NCI-H2196 (cell line): ENCODE results near the gene AS3MT.
"Not testable (repeated sequence)": the region's sequence is repeated elsewhere in the genome, so short reads cannot be mapped to it uniquely, and the experiment has no call there.

Experiments used
- DNase-seq: peaks from one replicate; lab custom pipeline; 2025; ENCODE audit not compliant: unreplicated experiment; lab: John Stamatoyannopoulos, UW

Gene AS3MT

DNA sequence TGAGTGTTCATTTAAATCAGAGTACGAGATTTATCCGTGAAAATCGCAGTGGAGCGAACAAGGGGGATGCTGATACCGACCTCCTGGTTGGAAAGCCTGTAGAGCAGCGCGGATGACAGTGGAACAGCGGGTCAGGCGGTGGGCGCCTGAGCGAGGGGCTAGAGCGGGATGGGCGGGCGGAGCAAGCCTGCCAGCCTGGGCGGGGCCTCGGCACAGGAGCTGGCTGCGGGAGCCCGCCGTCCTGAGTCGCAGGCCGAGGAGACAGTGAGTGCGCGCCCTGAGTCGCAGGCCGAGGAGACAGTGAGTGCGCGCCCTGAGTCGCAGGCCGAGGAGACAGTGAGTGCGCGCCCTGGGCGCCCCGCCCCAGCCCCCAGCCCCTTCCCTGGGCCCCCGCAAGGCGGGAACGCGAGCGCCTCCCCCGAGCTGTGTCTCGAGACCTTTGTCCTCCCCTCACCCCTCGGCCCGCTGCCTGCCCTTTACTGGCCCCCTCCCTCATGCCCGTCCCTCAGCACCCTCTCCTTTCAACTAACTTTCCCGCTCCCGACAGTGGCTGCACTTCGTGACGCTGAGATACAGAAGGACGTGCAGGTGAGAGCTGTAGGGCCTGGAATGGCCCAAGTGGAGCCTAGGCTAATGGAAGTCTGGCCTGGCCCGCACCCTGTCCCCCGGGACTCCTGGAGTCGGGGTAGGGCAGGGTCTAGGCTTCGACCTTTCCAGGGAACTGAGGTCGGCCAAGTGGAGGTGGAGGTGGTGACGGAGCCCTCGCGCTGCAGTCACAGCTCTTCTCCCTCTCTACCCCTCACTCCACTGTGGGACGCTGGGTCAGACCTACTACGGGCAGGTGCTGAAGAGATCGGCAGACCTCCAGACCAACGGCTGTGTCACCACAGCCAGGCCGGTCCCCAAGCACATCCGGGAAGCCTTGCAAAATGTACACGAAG, at the start of gene AS3MT:
TSS of gene AS3MT (plus strand) at position 213 of the 941 bp plus-strand sequence. CDS start at position 336, 123 bp downstream.
- DNase-seq = peak; percentile 1

- not testable (repeated sequence) for DNase-seq
These were observed 49.3 kb upstream of the AS3MT start for GRCh38 chr10:102820008-102820407.

- DNase-seq = no peak
These were observed 47.0 kb upstream of the AS3MT start for GRCh38 chr10:102822222-102822621.

DNA sequence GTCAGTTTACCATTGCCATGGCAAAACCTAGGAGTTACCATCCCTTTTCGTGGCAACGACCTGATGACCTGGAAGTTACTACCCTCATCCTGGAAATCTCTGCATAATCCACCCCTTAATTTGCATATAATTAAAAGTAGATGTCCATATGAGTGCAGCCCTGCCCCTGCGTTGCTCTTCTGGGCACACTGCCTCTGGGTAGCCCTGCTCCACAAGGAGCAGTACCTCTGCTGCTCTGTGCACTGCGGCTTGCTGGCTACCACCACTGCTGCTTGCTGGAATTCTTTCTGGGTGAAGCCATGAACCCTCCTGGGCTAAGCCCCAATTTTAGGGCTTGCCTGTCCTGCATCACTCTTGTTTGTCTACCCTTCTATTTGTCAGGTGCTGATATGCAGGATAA, 44.6 kb upstream of the AS3MT start:
- no peak for DNase-seq

GRCh38 chr10:102826148-102826796, 43.0 kb upstream of the AS3MT start:
- no peak for DNase-seq

- DNase-seq = no peak
These were observed 41.7 kb upstream of the AS3MT start for GRCh38 chr10:102827597-102827975.

- no peak for DNase-seq
These were observed 37.8 kb upstream of the AS3MT start for GRCh38 chr10:102831322-102832071.

DNA sequence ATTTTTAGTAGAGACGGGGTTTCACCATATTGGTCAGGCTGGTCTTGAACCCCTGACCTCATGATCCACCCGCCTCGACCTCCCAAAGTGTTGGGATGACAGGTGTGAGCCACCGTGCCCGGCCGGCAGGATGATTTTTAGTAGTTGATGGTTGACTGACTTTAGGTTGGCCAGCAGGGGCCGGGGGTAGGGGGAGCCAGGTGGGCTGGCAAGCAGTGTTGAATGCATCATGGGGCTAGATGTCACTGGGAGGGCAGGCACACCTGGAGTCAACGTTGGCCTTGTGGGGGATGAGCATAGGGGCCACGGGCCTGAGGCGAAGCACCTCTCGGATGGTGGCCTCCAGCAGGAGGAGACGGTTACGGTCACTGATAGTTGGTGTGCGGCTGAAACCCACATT, 37.0 kb upstream of the AS3MT start:
- no peak for DNase-seq

DNA sequence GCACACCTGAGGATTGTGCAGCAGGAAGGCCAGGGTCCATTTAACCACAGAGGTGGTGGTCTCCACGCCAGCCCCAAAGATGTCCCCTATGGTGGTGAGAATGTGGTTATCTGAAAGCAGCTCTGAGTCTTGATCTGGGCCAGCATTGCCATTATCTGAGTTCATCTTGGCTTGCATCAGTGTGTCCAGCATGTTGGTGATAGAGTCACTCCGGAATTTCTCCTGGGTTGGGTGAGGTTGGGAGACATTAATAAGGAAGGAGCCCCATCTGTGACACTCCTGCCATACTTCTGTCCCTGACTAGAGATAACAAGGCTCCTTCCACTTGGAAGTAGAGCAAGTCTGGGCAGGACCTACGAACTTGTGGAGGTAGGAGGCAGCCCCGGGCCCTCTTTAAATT, 36.3 kb upstream of the AS3MT start:
- no peak for DNase-seq

DNA sequence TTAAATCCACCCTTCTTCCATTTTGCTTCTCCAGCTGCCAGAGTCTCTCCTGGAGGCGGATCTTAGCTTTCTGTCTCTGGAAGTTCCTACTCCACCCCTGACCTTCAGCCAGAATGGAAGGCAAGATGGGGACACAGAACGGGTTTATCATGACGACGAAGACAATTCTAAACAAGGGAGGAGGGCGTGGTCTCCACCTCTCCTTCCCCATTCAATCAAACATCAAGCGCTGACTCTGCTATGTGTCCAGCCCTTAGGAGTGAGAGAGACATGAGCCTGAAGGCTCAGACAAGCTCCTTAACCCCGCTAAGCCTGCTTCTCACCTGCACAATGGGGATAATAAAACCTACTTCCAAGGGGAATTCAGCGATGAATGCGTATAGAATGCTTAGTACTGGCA, 35.1 kb upstream of the AS3MT start:
- DNase-seq = no peak

- peak; percentile 55 for DNase-seq
These were observed 34.2 kb upstream of the AS3MT start for GRCh38 chr10:102835007-102835482.

DNA sequence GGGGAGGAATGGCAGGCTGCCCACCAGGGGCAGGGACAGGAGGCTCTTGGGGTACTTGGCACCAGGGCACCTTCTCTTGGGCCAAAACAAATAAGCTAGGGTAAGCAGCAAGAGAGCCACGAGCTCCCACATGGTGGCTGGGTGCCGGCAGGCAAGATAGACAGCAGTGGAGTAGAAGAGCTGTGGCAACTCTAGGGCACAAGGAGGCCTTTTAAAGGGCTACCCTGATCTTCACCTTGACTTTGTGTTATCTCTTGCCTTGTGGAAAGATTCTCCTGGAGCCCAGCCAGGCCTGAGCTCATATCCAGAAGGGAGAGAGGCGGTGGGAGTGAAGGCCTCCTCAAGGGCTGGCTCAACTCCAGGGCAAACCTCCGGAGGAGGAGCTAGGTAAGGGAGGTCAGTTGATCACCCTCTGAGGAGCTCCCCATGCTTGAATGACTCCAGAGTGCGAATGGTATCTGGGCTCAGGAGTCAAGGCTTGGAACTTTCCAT, 32.0 kb upstream of the AS3MT start, which contains the start of gene CYP17A1:
TSS of gene CYP17A1 (minus strand) at position 184 of the 492 bp plus-strand sequence. CDS start at position 132, 52 bp downstream.
- DNase-seq = peak; percentile 11

GRCh38 chr10:102838276-102838927, 30.9 kb upstream of the AS3MT start:
- DNase-seq = not testable (repeated sequence)

DNA sequence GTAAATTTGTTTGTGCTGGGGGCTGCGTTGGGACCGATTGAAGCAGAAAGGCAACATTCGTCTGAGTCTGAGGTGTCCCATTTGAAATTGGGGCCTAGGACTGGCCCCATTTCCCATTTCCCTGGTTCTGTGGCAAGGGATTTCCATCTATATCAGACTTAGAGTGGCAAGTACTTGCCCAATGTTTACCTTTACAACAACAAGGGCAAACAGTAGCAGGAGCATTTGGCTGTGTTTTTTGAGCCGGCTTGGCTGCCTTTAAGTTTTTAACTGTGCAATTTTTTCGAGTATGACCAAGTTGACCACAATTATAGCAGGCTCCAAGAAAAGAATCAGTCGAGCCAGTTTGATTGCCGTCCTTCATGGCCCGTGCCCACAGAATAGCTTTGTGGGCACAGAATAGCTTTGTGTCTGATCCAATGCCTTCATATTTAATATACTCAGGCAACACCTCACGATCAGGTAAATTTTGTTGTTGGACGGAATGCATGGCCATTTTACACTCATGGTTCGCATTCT, 27.4 kb upstream of the AS3MT start:
- no peak for DNase-seq

GRCh38 chr10:102843139-102843538, 26.1 kb upstream of the AS3MT start:
- not testable (repeated sequence) for DNase-seq

DNA sequence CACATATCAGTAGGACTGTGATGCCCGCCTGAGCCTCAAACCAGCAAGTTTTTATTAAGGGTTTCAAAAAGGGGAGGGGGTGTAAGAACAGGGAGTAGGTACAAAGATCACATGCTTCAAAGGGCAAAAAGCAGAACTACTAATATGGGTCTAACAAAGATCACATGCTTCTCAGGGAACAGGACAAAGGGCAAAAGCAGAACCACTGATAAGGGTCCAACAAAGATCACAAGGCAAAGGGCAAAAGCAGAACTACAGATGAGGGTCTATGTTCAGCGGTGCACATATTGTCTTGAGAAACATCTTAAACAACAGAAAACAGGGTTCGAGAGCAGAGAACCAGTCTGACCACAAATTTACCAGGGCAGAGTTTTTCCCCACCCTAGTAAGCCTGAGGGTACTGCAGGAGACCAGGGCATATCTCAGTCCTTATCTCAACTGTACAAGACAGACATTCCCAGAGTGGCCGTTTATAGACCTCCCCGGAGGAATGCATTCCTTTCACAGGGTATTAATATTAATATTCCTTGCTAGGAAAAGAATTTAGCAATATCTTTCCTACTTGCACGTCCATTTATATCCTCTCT, 25.0 kb upstream of the AS3MT start:
- not testable (repeated sequence) for DNase-seq

DNA sequence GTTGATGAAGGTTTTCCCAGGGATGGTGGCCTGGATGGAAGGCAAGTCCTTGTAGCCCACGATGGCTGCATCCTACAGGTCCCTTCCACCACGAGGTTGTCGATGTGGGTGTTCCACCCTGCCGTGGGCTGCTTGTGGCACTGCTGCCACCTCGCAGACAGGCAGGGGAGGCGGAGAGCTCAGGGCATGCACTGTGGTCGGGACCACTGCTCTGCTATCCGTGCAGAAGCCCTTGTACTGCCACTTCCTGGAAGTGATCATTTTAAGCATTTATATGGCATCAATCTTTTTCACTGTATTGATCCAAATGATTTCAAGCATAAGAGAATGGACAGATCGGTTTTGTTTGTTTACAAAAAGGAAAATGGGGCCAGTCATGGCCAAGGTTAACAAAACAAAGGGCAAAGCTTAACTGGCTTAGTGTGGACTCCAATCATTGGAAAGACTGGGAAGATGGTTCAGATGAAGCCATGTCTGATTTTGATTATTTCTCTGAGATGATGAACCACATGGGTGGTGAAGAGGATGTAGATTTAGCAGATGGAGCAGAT, 23.8 kb upstream of the AS3MT start:
- DNase-seq = no peak

- DNase-seq = no peak
These were observed 19.2 kb upstream of the AS3MT start for GRCh38 chr10:102850025-102850518.

GRCh38 chr10:102853237-102853636, 16.0 kb upstream of the AS3MT start:
- DNase-seq = not testable (repeated sequence)
